ENCODE results near the gene MEST. TPM values are rescaled to one million over a fixed set of nuclear protein-coding genes. Genes with fewer than 3 reads are reported as not detected.
"Not testable (repeated sequence)": the region's sequence is repeated elsewhere in the genome, so short reads cannot be mapped to it uniquely, and the experiment has no call there.

MEST gene
- polyA plus RNA-seq, 3 donors: 647 to 785 (median 777) TPM

- DNase-seq (ENCODE audit: extremely low read depth in 1 of 11, low read depth in 9 of 11, low spot score in 4 of 11): no peak
Measured at GRCh38 chr7:130500463-130500862, 8.6 kb downstream of the MEST start.

- DNase-seq (ENCODE audit: extremely low read depth in 1 of 11, low read depth in 9 of 11, low spot score in 4 of 11): no peak
Measured at GRCh38 chr7:130500910-130501309, 9.0 kb downstream of the MEST start.

- DNase-seq (ENCODE audit: extremely low read depth in 1 of 11, low read depth in 9 of 11, low spot score in 4 of 11): no peak
Measured at GRCh38 chr7:130505753-130506152, 13.9 kb downstream of the MEST start.

GRCh38 chr7:130506358-130506757 is 14.5 kb downstream of the MEST start:
- DNase-seq (ENCODE audit: extremely low read depth in 1 of 11, low read depth in 9 of 11, low spot score in 4 of 11): no peak

GRCh38 chr7:130512038-130512437 is 20.2 kb downstream of the MEST start:
- not testable (repeated sequence) for DNase-seq (ENCODE audit: extremely low read depth in 1 of 11, low read depth in 9 of 11, low spot score in 4 of 11)

GRCh38 chr7:130513447-130513846 is 21.6 kb downstream of the MEST start:
- no peak for DNase-seq (ENCODE audit: extremely low read depth in 1 of 11, low read depth in 9 of 11, low spot score in 4 of 11)

- no peak for DNase-seq (ENCODE audit: extremely low read depth in 1 of 11, low read depth in 9 of 11, low spot score in 4 of 11)
Measured at GRCh38 chr7:130515315-130516040, 23.6 kb downstream of the MEST start.

GRCh38 chr7:130521258-130521951 is 29.5 kb downstream of the MEST start:
- DNase-seq (ENCODE audit: extremely low read depth in 1 of 11, low read depth in 9 of 11, low spot score in 4 of 11): no peak

- DNase-seq (ENCODE audit: extremely low read depth in 1 of 11, low read depth in 9 of 11, low spot score in 4 of 11): not testable (repeated sequence)
Measured at GRCh38 chr7:130523519-130524125, 31.7 kb downstream of the MEST start.

- DNase-seq (ENCODE audit: extremely low read depth in 1 of 11, low read depth in 9 of 11, low spot score in 4 of 11): no peak
Measured at GRCh38 chr7:130524628-130525027, 32.7 kb downstream of the MEST start.

GRCh38 chr7:130527752-130528355 is 36.0 kb downstream of the MEST start:
- DNase-seq (ENCODE audit: extremely low read depth in 1 of 11, low read depth in 9 of 11, low spot score in 4 of 11): not testable (repeated sequence)

GRCh38 chr7:130529417-130529816 is 37.5 kb downstream of the MEST start:
- DNase-seq (ENCODE audit: extremely low read depth in 1 of 11, low read depth in 9 of 11, low spot score in 4 of 11): no peak

GRCh38 chr7:130537894-130538293 is 46.0 kb downstream of the MEST start:
- not testable (repeated sequence) for DNase-seq (ENCODE audit: extremely low read depth in 1 of 11, low read depth in 9 of 11, low spot score in 4 of 11)

- not testable (repeated sequence) for DNase-seq (ENCODE audit: extremely low read depth in 1 of 11, low read depth in 9 of 11, low spot score in 4 of 11)
Measured at GRCh38 chr7:130541287-130541686, 49.4 kb downstream of the MEST start.

GRCh38 chr7:130542297-130542696 is 50.4 kb downstream of the MEST start:
- DNase-seq (ENCODE audit: extremely low read depth in 1 of 11, low read depth in 9 of 11, low spot score in 4 of 11): not testable (repeated sequence)

- no peak for DNase-seq (ENCODE audit: extremely low read depth in 1 of 11, low read depth in 9 of 11, low spot score in 4 of 11)
Measured at GRCh38 chr7:130543487-130544010, 51.7 kb downstream of the MEST start.

GRCh38 chr7:130544356-130544755 is 52.5 kb downstream of the MEST start:
- no peak for DNase-seq (ENCODE audit: extremely low read depth in 1 of 11, low read depth in 9 of 11, low spot score in 4 of 11)

- DNase-seq (ENCODE audit: extremely low read depth in 1 of 11, low read depth in 9 of 11, low spot score in 4 of 11): no peak
Measured at GRCh38 chr7:130553398-130554029, 61.6 kb downstream of the MEST start.

- no peak for DNase-seq (ENCODE audit: extremely low read depth in 1 of 11, low read depth in 9 of 11, low spot score in 4 of 11)
Measured at GRCh38 chr7:130554481-130554880, 62.6 kb downstream of the MEST start.
